ENCODE results near the gene RIOK1. TPM values are rescaled to one million over a fixed set of nuclear protein-coding genes. Genes with fewer than 3 reads are reported as not detected.

The RIOK1 gene
- total and polyA plus RNA-seq, 2 of the 13 experiments (the other 11 are each of a cell fraction or from before 2014, with no cell fraction given): 9.4 to 37.8 TPM

DNA sequence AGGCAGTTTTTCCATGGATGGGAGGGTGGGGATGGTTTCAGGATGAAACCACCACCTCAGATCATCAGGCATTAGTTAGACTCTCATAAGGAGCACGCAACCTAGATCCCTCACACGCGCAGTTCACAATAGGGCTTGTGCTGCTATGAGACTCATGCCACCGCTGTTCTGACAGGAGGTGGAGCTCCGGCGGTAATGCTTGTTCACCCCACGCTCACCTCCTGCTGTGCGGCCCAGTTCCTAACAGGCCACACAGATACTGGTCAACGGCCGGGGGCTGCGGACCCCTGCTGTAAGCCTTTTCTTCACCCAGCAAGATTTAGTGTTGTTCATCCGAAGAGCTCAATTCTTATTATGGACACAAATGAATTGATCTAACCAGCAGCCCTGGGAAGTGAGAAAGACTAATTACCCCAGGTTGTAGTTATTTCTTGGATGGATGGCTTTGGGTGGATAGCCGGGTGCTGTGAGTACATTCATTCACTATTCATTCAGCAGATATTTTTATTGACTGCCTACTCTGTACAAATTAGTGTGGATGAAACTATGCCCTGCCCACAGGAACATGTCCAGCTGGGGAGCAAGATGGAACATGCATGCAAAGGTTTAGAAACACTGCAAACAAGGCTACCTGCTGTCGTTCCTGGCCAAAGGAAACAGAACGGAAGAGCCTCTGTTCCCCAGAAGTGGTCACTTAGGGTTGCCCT lies 57.2 kb downstream of the RIOK1 start (continued):
- TF ChIP-seq, protein P1, sequence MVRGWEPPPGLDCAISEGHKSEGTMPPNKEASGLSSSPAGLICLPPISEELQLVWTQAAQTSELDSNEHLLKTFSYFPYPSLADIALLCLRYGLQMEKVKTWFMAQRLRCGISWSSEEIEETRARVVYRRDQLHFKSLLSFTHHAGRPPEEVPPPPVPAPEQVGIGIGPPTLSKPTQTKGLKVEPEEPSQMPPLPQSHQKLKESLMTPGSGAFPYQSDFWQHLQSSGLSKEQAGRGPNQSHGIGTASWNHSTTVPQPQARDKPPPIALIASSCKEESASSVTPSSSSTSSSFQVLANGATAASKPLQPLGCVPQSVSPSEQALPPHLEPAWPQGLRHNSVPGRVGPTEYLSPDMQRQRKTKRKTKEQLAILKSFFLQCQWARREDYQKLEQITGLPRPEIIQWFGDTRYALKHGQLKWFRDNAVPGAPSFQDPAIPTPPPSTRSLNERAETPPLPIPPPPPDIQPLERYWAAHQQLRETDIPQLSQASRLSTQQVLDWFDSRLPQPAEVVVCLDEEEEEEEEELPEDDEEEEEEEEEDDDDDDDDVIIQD (CRISPR knock-in tag; IDR thresholded peaks at IDR 0.05; ENCODE audit: low read depth): no peak
- TF ChIP-seq HOXA5 (CRISPR knock-in tag; IDR thresholded peaks at IDR 0.05): peak; percentile 32; the same call in 1 of the 2 replicates
- TF ChIP-seq MTA1 (CRISPR knock-in tag; IDR thresholded peaks at IDR 0.05; ENCODE audit: borderline replicate concordance): no peak
- 0 out of 2 replicates have a peak, but pooled peaks have one; percentile 23 for TF ChIP-seq ZNF772 (CRISPR knock-in tag; IDR thresholded peaks at IDR 0.05)
- peak; percentile 24 for TF ChIP-seq ISL2 (CRISPR knock-in tag; IDR thresholded peaks at IDR 0.05)
- no peak for TF ChIP-seq ZBTB3 (CRISPR knock-in tag; IDR thresholded peaks at IDR 0.05; ENCODE audit: borderline replicate concordance, low read depth)
- no peak for TF ChIP-seq ZNF589 (CRISPR knock-in tag; conservative IDR thresholded peaks at IDR 0.05)
- no peak for TF ChIP-seq ZZZ3 (CRISPR knock-in tag; IDR thresholded peaks at IDR 0.05; ENCODE audit: borderline replicate concordance)
- TF ChIP-seq ZKSCAN5 (CRISPR knock-in tag; IDR thresholded peaks at IDR 0.05): peak; percentile 96
- no peak for TF ChIP-seq DRAP1 (CRISPR knock-in tag; IDR thresholded peaks at IDR 0.05)
- TF ChIP-seq KAT7 (CRISPR knock-in tag; IDR thresholded peaks at IDR 0.05; ENCODE audit: borderline replicate concordance): no peak
- TF ChIP-seq STAG1 (CRISPR knock-in tag; IDR thresholded peaks at IDR 0.05): peak; percentile 64
- 0 out of 2 replicates have a peak, but pooled peaks have one; percentile 12 for TF ChIP-seq PITX1 (CRISPR knock-in tag; IDR thresholded peaks at IDR 0.05)
- 0 out of 2 replicates have a peak, but pooled peaks have one; percentile 42 for TF ChIP-seq RNF2 (conservative IDR thresholded peaks at IDR 0.05; ENCODE audit: low read depth)
- no peak for TF ChIP-seq ASH2L (IDR thresholded peaks at IDR 0.05; ENCODE audit: insufficient read length, low read depth, low read length)
- TF ChIP-seq ZNF713 (CRISPR knock-in tag; IDR thresholded peaks at IDR 0.05): no peak
- no peak for TF ChIP-seq SOX6 (IDR thresholded peaks at IDR 0.05)
- TF ChIP-seq SOX6 (CRISPR knock-in tag; IDR thresholded peaks at IDR 0.05): peak; percentile 36; the same call in 1 of the 2 replicates
- TF ChIP-seq ZNF879 (CRISPR knock-in tag; IDR thresholded peaks at IDR 0.05): no peak
- 0 out of 2 replicates have a peak, but pooled peaks have one; percentile 40 for TF ChIP-seq SMAD3 (CRISPR knock-in tag; IDR thresholded peaks at IDR 0.05)
- no peak for TF ChIP-seq TP53 (CRISPR knock-in tag; conservative IDR thresholded peaks at IDR 0.05)
- peak; percentile 31; the same call in 1 of the 2 replicates for TF ChIP-seq MYC (CRISPR knock-in tag; IDR thresholded peaks at IDR 0.05; ENCODE audit: borderline replicate concordance)
- TF ChIP-seq ZFX (CRISPR knock-in tag; IDR thresholded peaks at IDR 0.05; ENCODE audit: low read depth): peak; percentile 58; the same call in 1 of the 2 replicates

Data from HepG2 (cell line).